Stimulated activated naive CD4-positive, alpha-beta T cell (primary cell): Measurements from ENCODE around the gene OR5H14.

ENCODE experiments used
- DNase-seq, 6 experiments: peaks; one replicate each; lab custom pipeline; 2025; lab: John Stamatoyannopoulos, UW

Gene OR5H14

DNA sequence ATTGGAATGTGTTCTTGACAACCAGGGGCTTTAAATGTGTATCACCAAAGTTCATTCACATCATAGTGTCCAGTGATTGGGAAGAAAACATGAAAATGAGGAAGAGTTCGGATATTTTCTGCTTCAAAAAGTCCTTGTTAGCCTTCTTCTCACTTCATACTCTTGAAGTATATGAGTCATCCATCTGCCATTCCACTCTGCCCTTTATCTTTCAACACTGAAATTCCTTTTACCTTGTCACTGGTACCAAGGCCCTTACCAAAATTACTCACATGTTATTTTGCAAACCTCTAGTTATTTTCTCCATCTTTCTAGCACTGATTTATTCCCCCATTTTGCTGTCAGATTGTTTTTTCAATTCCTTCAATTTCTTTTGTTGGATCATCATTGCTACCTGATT lies 51.7 kb downstream of the OR5H14 start:
- no peak for DNase-seq
